SK-N-SH treated with all-trans-retinoic acid at 6 μM for 48 hours (cell line): ENCODE results near the gene USP48.

ENCODE experiments used
- ARNTL ChIP-seq: fragments of 450-650 bp; formaldehyde crosslinking; IDR thresholded peaks from 2 replicates; pipeline ENCODE4 v1.5.0; 2020; ENCODE audit warnings: low read depth, mild to moderate bottlenecking, moderate library complexity, borderline replicate concordance
- ESRRG ChIP-seq: fragments of 250-450 bp; sonication (Bioruptor Pico); IDR thresholded peaks from 2 replicates; pipeline ENCODE4 v1.6.1; 2021; ENCODE audit warnings: mild to moderate bottlenecking
- TF ChIP-seq, protein P1 (sequence below): fragments of 250-450 bp; sonication (Bioruptor Pico); IDR thresholded peaks from 2 replicates; pipeline ENCODE4 v1.8.0; 2020; ENCODE audit warnings: mild to moderate bottlenecking, moderate library complexity, borderline replicate concordance
- TF ChIP-seq, protein P2 (sequence below): fragments of 250-450 bp; sonication (Bioruptor Pico); IDR thresholded peaks from 2 replicates; pipeline ENCODE4 v1.5.0; 2020; ENCODE audit warnings: mild to moderate bottlenecking, moderate library complexity

DNA sequence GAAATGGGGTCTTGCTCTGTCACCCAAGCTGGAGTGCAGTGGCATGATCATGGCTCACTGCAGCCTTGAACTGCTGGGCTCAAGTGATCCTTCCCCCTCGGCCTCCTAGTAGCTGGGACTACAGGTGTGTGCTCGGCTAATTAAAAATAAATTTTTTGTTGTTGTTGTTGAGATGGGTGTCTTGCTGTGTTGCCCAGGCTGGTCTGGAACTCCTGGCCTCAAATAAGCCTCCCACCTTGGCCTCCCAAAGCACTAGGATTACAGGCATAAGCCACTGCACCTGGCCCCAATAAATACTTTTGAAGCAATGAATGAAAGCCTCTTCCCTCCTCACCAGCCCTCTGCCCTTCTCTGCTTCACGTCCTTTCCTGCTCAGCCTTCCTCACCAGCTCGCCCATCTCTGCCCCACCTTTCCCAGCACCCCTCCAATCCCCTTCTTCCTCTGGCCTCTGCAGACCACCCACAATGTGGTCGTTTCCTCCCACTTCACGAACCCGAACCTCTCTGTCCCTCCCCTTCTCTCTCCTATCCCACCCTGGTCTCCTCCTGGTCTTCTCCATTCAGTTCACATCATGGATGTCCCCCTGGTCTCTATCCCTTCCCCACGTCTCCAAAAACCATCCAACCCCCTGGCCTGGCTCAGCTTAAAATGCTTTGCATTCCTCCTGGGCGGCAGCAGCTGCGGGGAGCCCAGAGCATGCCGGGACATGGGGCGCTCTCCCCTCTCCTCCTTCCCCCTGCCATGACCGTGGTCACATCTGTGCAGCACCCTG lies 152.2 kb downstream of the USP48 start:
- TF ChIP-seq ARNTL (CRISPR knock-in tag) (no peak), ESRRG (CRISPR knock-in tag) (no peak)
- TF ChIP-seq, protein P1, sequence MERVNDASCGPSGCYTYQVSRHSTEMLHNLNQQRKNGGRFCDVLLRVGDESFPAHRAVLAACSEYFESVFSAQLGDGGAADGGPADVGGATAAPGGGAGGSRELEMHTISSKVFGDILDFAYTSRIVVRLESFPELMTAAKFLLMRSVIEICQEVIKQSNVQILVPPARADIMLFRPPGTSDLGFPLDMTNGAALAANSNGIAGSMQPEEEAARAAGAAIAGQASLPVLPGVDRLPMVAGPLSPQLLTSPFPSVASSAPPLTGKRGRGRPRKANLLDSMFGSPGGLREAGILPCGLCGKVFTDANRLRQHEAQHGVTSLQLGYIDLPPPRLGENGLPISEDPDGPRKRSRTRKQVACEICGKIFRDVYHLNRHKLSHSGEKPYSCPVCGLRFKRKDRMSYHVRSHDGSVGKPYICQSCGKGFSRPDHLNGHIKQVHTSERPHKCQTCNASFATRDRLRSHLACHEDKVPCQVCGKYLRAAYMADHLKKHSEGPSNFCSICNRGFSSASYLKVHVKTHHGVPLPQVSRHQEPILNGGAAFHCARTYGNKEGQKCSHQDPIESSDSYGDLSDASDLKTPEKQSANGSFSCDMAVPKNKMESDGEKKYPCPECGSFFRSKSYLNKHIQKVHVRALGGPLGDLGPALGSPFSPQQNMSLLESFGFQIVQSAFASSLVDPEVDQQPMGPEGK (CRISPR knock-in tag) = no peak
- TF ChIP-seq, protein P2, sequence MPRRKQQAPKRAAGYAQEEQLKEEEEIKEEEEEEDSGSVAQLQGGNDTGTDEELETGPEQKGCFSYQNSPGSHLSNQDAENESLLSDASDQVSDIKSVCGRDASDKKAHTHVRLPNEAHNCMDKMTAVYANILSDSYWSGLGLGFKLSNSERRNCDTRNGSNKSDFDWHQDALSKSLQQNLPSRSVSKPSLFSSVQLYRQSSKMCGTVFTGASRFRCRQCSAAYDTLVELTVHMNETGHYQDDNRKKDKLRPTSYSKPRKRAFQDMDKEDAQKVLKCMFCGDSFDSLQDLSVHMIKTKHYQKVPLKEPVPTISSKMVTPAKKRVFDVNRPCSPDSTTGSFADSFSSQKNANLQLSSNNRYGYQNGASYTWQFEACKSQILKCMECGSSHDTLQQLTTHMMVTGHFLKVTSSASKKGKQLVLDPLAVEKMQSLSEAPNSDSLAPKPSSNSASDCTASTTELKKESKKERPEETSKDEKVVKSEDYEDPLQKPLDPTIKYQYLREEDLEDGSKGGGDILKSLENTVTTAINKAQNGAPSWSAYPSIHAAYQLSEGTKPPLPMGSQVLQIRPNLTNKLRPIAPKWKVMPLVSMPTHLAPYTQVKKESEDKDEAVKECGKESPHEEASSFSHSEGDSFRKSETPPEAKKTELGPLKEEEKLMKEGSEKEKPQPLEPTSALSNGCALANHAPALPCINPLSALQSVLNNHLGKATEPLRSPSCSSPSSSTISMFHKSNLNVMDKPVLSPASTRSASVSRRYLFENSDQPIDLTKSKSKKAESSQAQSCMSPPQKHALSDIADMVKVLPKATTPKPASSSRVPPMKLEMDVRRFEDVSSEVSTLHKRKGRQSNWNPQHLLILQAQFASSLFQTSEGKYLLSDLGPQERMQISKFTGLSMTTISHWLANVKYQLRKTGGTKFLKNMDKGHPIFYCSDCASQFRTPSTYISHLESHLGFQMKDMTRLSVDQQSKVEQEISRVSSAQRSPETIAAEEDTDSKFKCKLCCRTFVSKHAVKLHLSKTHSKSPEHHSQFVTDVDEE (CRISPR knock-in tag) = no peak
